HFFc6 (cell line): Measurements from ENCODE around the gene SF3B3. TPM values are rescaled to one million over a fixed set of nuclear protein-coding genes. Genes with fewer than 3 reads are reported as not detected.

Experiments
- DNase-seq: peaks from one replicate; pipeline ENCODE4 v3.0.0-alpha.2; 2018
- H3K27ac Mint-ChIP-seq: 2 replicates; pipeline ENCODE4 v1.8.0; 2020; ENCODE audit warnings: mild to moderate bottlenecking, mixed read lengths
- H3K27me3 Mint-ChIP-seq: 2 replicates; pipeline ENCODE4 v1.8.0; 2021; ENCODE audit warnings: mild to moderate bottlenecking, moderate library complexity, mixed read lengths; ENCODE audit not compliant: insufficient read depth
- H3K36me3 Mint-ChIP-seq: 2 replicates; pipeline ENCODE4 v1.8.0; 2021; ENCODE audit warnings: low read depth, mixed read lengths
- H3K4me1 Mint-ChIP-seq: 2 replicates; pipeline ENCODE4 v1.8.0; 2020; ENCODE audit warnings: low read depth, mixed read lengths
- H3K4me3 Mint-ChIP-seq: 2 replicates; pipeline ENCODE4 v1.8.0; 2020; ENCODE audit warnings: mild to moderate bottlenecking, moderate library complexity, mixed read lengths
- H3K9me3 Mint-ChIP-seq: 2 replicates; pipeline ENCODE4 v1.8.0; 2020; ENCODE audit warnings: mild to moderate bottlenecking, mixed read lengths
- CTCF ChIP-seq: fragments of 200-600 bp; sonication (generic); IDR thresholded peaks from 2 replicates; pipeline ENCODE4 v1.5.0; 2021; ENCODE audit warnings: antibody characterized with exemption, mild to moderate bottlenecking
- total RNA-seq, 6 experiments: library from RNA; stranded (reverse); fragmentation: NEBNext Ultra II Directional; extraction: Animal tissue kit (Norgen Biotek cat#: 25700); gene quantifications; 2 replicates in 1 of 6; 3 replicates in 5 of 6; pipeline ENCODE4 v1.2.3, GENCODE V29; 2021

SF3B3 gene
- total RNA-seq, 6 experiments from 2014 or later = 289 to 358 (median 312) TPM

GRCh38 chr16:70573451-70574121 lies 50.0 kb downstream of the SF3B3 start:
- peak overlapping the region; percentile 79 for H3K27ac Mint-ChIP-seq
- H3K9me3 Mint-ChIP-seq = no peaks in the 10 kb centered on the region
- H3K4me1 Mint-ChIP-seq = peaks cover 74% of the 10 kb centered on the region
- peak overlapping the region; percentile 46 for H3K4me3 Mint-ChIP-seq
- TF ChIP-seq CTCF = no peak
- peaks cover 37% of the 10 kb centered on the region for H3K36me3 Mint-ChIP-seq
- H3K27me3 Mint-ChIP-seq = peaks cover 3% of the 10 kb centered on the region
- peak; percentile 80 for DNase-seq

DNA sequence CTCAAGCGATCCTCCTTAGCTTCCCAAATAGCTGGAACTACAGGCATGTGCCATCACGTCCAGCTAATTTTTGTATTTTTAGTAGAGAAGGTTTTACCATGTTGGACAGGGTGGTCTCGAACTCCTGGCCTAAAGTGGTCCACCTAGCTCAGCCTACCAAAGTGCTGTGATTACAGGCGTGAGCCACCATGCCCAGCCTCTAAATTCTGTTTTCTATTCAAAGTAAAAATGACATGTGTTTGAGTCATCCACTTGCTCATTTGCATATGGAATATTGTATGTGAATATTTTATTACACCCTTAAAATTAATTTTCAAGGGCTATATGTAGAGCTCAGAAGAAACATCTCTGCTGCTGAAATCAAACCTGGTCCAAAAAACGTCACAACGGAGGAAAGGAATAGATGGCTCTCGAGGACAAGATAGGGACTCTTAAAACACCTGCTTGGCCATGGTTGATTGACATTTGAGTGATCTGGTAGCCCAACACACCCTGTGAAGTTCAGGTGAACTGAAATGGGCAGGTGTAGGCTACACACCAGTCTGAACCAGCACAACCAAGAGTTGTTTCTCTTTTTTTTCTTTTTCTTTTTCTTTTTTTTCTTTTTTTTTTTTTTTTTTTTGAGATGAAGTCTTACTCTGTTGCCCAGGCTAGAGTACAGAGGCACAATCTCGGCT lies 51.1 kb downstream of the SF3B3 start:
- peaks cover 74% of the 10 kb centered on the region for H3K4me1 Mint-ChIP-seq
- TF ChIP-seq CTCF = no peak
- H3K4me3 Mint-ChIP-seq = peak overlapping the region; percentile 46
- DNase-seq = no peak
- no peaks in the 10 kb centered on the region for H3K9me3 Mint-ChIP-seq
- H3K27ac Mint-ChIP-seq = peak overlapping the region; percentile 79
- peaks cover 34% of the 10 kb centered on the region for H3K36me3 Mint-ChIP-seq
- peaks cover 3% of the 10 kb centered on the region for H3K27me3 Mint-ChIP-seq

GRCh38 chr16:70575376-70575775 lies 51.8 kb downstream of the SF3B3 start:
- H3K27ac Mint-ChIP-seq = peak overlapping the region; percentile 83
- H3K27me3 Mint-ChIP-seq = peaks cover 5% of the 10 kb centered on the region
- H3K9me3 Mint-ChIP-seq = no peaks in the 10 kb centered on the region
- DNase-seq = no peak
- TF ChIP-seq CTCF = no peak
- H3K36me3 Mint-ChIP-seq = peaks cover 34% of the 10 kb centered on the region
- H3K4me1 Mint-ChIP-seq = peaks cover 74% of the 10 kb centered on the region
- H3K4me3 Mint-ChIP-seq = no peak overlapping the region

GRCh38 chr16:70576431-70577255 lies 53.0 kb downstream of the SF3B3 start:
- no peaks in the 10 kb centered on the region for H3K9me3 Mint-ChIP-seq
- no peak for TF ChIP-seq CTCF
- peaks cover 23% of the 10 kb centered on the region for H3K36me3 Mint-ChIP-seq
- peaks cover 63% of the 10 kb centered on the region for H3K4me1 Mint-ChIP-seq
- peak overlapping the region; percentile 83 for H3K27ac Mint-ChIP-seq
- H3K27me3 Mint-ChIP-seq = peaks cover 6% of the 10 kb centered on the region
- peak overlapping the region; percentile 62 for H3K4me3 Mint-ChIP-seq
- DNase-seq = peak; percentile 87

DNA sequence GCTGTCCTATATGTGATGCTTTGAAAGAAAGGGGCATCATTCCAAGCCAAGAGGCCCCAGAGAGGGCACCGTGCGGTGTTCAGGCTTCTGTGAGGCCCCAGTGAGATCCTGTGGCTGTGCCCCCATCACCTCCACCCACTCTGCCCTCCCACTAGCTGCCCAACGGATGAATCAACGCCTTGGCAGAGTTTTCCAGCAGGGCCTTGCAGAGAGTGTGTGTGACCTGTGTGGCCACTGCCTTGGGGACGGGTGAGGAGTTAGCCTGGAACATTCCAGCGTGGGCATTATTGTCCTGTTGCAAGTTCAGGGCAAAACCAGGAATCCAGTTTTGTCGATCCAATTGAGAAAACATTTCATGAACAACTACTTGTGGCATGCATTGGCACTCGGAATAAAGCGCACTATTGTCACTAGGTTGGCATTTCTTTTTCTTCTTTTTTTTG lies 53.7 kb downstream of the SF3B3 start:
- peak; percentile 76 for DNase-seq
- Mint-ChIP-seq H3K27ac (peak overlapping the region; percentile 83), H3K4me1 (peaks cover 57% of the 10 kb centered on the region), H3K4me3 (peak overlapping the region; percentile 62), H3K27me3 (peaks cover 6% of the 10 kb centered on the region; the same call in 1 of the 2 replicates), H3K36me3 (peaks cover 16% of the 10 kb centered on the region), H3K9me3 (no peaks in the 10 kb centered on the region)
- no peak for TF ChIP-seq CTCF
